Measurements from ENCODE around the gene SH2B3.
"Not testable (repeated sequence)": the region's sequence is repeated elsewhere in the genome, so short reads cannot be mapped to it uniquely, and the experiment has no call there.

SH2B3 gene

DNA sequence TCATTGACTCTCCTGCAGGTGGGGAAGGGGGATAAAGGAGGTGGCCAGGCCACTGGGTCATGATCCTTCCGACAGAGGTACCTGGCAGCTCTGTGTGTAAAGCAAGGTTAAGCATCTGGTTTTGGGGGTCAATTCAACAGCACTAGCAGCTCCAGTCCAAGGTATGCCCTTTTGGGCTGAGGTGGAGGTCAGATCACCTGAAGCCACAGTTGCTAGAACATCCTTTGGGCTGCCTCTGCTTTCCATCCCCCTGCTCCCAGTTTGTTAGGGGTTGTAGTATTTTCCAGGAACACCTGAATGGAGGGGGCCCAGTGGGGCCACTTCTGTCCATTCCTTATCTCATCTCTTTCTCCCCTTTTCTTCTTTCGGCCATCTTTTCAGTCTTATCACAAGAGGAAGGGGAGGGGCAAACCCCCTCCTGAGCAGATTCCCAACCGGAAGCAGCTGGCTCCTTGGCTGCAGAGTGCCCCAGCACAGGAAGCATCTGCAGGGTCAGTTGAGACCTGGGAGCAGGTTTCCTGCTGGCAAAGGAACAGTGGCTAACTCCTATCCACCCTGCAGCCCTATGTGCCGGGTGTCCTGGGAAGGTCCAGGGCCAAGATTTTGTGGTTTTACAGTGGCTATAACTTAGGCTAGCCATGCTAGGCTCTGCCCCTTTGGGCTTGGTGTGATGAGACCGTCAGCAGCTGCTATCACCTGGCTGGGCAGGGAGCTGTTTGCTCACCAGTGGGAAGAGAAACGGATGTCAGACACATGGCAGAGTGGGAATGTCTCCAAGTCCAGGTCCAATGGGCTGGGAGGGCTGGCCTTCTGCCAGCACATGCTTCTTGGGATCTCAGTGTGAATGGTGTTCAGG lies 40.2 kb downstream of the SH2B3 start:
- DNase-seq: peak; percentile 86

DNA sequence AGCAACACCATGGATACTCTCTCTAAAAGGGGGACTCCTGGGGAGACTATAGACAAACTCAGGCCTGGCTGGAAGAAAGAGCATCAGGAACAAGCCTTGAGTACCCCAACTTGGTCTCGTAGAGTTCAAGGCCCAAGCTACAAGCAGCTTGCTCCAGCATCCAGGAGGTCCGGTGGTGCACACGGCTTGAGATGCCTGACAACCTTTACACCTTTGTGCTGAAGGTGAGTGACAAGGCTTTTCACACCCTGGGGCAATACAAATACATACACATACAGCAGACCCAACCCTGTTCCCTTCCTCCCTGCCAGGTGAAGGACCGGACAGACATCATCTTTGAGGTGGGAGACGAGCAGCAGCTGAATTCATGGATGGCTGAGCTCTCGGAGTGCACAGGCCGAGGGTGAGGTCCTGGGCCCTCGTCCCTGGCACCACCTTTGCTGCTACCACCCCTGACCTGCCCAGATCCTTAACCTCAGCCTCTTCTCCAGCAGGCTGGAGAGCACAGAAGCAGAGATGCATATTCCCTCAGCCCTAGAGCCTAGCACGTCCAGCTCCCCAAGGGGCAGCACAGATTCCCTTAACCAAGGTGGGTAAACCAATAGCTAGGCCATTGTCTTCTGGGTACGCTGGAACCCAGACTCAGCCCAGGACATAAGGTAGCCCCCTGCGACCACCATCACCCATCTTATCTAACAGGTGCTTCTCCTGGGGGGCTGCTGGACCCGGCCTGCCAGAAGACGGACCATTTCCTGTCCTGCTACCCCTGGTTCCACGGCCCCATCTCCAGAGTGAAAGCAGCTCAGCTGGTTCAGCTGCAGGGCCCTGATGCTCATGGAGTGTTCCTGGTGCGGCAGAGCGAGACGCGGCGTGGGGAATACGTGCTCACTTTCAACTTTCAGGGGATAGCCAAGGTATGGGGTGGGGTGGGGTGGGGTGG lies 41.2 kb downstream of the SH2B3 start:
- peak; percentile 61 for DNase-seq

DNA sequence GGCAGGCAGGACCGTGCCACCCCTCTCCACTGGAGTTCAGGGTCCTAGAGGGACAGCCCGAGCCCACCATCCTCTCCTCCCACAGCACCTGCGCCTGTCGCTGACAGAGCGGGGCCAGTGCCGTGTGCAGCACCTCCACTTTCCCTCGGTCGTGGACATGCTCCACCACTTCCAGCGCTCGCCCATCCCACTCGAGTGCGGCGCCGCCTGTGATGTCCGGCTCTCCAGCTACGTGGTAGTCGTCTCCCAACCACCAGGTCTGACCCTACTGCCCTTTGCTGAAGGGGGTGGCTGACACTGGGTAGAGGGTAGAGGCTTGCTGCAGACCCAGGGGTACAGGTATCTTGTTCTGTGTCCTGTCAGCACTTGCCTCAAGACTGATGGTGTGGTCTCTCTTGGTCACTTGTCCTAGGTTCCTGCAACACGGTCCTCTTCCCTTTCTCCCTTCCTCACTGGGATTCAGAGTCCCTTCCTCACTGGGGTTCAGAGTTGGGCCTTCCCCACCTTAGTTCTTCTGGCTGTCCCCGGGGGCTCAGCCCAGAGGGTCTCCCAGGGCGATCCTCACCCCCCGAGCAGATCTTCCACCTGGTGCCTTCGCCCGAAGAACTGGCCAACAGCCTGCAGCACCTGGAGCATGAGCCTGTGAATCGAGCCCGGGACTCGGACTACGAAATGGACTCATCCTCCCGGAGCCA lies 42.0 kb downstream of the SH2B3 start:
- no peak for DNase-seq

DNA sequence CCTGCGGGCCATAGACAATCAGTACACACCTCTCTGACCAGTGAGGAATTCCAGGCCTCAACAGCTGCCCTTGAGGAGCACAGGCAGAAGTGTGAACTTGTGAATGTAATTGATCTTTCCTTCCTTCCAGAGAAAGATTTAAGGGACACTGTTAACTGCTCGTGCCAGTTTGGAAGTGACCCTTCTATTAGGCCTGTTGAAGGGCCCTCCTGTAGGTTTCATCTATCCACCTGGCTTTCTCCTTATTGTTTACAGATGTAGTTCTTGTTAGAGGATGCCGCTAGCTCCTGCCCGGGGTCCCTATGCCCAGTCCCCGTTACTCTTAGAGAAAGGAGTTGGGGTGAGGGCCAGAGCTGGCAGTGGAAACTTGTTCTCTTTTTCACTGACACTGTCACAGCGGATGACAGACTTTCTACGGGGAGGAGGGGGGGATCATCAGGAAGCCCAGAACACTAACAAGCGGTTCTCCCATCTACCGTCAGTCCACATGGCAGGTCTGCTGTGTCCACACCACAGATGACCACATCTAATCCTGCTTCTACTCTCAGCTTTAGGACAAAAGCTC lies 42.6 kb downstream of the SH2B3 start:
- no peak for DNase-seq

DNA sequence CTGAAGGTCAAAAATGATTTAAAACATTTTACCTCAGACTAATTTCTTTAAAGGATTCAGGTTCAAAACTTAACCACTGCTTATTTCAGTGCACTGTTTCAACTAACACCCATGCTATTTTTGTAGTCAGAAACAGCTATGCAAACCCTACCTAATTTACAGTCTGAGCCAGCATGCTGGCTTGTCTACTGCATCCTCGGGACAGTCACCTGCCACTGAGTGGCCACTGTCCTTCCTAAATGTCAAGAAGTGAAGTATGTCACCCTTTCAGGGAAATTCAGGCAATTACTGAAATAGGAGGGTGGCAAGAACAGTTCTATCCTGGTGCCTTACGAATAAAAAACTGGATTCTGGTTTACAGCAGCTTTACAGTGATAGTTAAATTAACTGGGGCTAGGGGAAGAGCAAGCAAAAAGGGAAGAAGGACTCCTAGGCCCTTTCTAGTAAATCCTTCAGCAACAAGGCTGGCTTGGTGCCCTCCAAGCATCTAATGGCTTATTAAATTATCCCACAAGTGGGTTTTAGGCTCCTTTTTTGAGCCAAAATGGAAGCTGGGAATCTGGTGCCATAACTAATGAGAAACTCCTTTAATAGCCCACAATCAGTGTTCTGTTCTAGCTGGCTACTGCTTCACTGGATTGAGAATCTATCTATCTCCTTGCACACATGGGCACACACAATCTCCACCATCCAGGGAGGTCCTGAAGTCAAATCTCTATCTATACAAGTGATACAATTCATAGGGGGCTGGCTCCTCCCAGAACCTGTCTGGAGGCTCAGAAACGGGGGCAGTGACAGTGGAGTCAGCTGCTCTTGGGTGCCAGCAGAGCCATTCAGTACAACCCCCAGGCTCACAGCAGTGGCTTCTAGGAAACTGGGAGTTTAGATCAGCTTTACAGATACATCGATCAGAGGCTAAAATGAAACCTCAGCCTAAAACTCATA lies 43.4 kb downstream of the SH2B3 start:
- DNase-seq: no peak

DNA sequence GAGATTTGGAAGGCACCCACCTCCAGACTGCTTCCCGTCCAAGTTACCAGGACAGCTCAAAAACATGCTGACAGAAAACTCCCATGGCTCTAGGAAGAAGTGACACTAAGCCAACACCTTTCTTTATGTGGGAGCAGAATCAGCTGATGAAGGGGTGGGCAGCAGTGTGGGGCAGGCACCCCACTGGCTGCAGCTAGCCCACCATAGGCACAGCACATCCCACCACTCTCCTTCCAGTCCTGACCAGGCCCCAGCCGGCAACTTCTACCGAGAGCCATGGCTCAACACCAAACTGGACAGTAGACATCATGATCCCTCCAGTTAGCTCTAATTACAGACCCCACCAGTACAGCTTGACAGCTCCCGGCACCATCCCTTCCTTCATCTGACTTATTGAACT lies 45.0 kb downstream of the SH2B3 start:
- DNase-seq: no peak

DNA sequence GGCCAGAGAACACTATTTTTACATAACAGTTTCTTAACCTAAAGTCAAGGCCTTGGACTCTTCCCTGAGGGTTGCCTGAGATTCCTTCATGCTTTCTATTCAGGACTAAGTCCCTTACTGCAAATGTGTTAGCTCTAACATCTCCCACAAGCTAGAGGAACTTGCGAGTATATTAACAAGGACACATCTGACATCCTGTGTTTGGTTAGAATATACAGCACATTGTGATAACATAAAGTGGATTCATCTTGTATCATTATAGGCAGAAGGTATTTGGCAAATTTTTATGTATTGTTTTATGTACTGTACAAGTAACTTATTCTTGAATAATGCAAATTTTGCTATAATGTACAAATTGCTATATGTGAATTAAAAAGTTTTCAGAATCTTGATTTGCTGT lies 45.5 kb downstream of the SH2B3 start:
- no peak for DNase-seq

DNA sequence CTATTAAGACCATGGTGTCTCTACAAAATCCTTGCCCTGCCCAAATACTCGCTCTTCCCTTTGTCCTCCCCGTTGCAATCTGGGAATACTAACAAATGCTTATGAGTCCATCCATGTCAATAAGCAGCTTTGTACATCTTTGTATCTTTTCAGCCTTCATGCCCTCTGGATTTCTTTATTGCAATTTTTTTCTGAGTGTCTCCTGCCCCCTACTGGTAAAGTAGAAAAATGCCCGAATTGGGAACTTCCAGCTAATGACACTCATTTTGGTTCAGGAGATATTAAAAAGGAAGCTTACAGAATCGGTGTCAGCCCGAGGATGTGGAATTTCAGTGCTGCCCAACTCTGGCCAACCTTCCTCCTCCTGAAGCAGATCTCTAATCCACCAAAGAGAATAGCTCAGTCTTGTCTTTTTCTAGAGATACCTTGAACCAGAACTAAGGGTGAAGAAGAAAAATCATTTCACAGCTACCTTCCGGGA lies 46.0 kb downstream of the SH2B3 start:
- peak; percentile 38 for DNase-seq

DNA sequence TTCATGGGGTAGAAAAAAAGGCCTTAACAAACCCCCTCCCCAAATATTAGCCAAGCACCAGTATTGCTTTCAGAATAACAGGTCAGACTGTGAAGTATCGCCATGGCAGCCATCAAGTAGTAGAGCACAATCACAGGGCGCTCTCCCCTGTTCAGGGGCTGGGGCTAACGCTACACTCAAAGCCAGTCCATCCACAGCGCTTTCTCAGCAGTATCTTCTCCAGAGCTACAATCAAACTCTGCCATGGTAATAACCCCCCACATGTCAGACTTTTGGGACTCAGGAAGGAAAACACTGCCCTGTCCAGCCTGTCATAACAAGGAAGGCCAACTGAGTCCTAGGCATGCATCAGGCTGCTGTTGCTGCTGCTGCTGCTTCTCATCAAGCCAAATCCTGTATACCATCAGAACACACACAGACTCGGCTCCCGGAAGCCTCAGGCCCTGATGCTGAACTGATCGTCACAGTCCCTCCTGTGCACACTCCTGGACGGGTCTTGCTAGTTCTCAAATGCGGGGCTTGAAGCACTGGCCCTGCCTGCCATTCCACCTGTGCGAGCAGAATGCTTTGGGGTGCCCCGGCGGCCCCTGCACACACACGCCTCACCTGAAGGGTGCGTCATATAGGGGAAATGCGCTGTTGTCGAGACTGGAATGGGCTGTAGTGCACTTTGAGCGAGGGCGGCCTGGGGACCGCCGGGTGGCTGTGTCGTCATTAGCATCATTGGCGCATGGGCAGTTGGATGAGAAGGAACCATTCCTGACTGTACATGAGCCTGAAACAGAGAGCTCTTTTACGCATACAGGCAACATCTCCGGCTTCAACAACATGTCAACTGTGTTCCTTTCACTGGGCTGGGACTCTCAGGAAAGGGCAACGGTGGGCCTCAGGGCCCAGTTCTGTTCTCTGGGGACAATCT lies 47.6 kb downstream of the SH2B3 start:
- no peak for DNase-seq

DNA sequence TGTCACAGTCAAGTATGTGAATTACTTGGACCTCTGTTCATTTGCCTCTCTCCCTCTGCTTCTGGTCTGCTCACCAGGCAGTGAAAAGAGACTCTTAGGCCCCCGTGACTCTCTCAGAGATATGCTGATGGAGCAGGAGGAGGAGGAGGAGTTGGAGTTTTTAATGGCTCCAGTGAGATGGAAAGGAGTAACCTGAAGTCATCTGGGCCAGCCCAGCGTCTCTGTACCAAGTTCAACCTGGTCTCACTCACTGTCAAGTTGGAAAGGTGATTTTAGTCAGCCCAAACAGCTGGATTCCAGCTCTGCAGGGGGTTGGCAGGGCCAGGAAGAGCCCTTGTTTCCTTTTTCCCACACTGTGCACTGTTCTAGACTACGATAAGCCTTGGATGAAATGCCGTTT lies 48.6 kb downstream of the SH2B3 start:
- no peak for DNase-seq

DNA sequence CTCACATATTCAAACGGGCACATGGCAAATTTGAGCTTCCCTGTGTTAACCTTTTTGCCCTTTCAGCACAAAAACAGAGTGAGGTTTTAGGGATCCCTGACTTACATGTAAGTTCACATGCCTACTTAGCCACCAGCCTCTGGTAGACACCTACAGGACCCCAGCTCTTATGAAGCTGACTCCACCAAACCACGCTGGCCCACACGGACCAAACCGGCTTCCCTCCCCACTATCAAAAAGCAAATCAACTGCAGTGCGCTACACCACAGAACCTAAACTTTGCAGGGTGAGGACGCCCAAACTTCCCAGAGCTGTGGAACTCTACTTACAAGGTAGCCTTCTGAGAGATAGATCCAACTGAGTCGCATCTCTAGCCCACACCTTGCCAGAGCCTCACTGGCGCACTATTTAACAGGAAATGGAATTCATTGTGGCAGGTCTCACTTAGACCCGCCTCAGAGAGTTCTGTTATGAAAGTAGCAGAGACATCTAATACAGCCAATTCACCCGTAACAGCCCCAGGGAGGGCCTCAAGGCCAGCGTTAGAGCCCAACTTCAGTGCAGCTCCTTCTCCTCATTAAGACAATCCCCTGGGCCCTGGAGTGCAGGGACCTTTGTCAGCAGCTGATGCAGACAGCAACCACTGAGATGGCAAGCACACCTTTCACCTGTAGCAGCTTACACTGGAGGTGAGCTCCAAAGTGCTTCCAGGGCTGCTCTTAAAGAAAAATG lies 49.2 kb downstream of the SH2B3 start:
- no peak for DNase-seq

DNA sequence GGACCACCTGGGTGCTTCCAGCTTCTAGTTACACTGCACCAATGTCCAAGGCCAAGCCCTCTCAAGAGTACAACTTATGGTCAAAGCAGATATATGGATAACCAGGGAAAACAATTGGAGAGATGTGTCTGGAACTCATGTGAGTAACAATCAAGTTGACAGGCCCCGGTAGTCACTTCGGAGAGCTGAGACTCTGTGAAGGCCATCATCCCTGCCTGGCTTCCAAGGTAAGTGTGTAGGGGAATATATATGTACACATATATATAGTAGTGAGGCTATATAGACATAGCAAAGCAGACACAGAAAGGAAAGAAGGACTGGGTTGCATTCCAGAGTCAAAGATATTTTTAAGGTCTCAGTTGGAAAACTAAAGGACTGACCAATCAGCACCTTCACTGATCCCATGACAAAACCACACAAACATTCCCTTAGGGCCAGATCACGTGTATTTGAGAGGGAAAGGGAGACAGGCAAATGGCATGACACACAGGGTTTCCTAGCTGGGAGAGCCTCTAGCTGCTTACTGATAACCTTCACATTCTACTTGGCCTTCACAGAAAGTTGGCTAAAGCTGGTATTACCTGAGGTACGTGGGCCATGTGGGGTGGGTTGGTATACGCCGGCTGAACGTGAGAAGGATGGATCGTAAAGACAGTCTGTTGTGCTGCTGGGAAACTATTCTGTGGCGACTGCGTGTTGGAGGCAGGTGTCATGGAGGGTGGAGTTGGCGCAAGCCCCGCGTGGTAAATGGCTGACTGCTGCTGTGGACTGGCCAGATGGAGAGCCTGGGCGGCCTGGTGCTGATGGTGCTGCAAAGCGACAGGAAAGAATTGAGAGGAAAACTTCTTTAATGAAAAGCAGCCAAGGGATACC lies 50.0 kb downstream of the SH2B3 start:
- no peak for DNase-seq

DNA sequence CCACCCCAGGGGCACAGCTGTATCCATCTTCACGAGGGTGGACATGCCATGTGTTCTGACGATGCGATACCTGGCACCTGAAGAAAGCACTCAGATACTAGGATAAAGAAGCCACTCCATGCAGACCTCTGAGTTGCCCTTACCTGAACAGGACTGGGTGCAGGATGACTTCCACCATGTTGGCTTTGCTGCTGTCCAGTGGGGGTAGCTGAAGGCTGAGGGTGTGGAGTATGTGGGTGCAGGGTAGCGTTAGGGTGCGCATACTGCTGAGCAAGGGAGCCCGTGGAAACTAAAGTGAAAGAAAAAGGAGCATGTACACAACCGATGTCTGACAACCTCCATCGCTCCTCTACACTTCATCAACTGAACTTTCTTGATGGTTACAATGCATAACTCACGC lies 51.3 kb downstream of the SH2B3 start:
- DNase-seq: no peak

DNA sequence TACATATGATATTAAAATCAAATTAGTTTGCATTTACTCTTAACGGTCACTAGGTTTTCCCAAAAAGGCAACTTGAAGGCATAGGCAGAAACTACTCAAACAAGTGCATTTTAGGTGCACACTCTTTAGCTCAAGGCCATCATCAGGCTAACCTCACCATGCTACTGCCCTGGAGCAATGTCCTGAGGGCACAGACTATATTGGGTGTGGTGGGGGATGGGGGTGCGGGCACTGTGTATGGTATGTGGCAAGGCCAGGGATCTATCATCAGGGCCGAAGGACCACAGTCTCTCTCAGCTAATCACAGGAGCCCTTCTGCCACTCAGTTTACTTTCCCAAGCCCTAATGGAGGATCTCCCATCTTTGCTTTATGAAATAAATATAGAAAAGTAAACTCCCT lies 51.9 kb downstream of the SH2B3 start:
- DNase-seq: no peak

DNA sequence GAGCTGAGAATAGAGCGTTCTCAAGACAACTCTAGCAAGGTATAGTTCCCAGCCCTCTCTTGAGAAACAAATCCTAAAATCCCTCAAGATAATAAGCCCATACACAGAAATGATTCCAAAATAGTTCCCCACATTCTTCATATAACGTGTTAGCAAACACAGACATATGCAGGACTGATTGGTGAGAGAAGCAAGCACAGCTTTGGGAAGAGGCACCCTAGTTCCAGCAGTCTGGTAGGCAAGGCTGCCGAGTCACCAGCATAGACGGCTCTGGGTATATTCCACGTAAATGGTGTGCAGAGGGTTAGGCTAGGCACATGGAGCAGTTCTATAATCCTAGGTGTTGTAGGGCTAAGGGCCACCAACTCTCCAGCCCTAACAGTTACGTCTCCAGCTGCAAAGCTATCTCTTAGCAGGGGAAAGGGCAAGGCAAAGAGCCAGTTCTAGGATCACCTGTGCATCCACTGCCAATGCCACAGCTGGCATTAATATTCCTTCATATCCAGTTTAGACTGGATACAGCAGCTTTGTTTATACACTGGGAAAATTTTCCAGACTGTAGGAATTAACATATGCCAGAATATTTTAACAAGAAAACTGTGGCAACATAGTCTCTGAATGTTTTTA lies 52.9 kb downstream of the SH2B3 start:
- no peak for DNase-seq

DNA sequence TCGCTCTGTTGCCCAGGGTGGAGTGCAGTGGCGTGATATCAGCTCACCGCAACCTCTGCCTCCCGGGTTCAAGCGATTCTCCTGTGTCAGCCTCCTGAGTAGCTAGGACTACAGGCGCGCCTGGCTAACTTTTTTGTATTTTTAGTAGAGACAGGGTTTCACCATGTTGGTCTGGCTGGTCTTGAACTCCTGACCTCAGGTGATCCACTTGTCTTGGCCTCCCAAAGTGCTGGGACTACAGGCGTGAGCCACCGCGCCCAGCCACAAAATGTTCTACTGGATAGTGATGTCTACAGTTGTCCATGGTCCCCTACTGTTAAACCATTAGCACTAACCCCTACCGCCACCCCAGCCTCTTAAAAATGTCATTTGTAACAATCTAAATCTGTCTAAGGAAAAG lies 54.4 kb downstream of the SH2B3 start:
- not testable (repeated sequence) for DNase-seq

DNA sequence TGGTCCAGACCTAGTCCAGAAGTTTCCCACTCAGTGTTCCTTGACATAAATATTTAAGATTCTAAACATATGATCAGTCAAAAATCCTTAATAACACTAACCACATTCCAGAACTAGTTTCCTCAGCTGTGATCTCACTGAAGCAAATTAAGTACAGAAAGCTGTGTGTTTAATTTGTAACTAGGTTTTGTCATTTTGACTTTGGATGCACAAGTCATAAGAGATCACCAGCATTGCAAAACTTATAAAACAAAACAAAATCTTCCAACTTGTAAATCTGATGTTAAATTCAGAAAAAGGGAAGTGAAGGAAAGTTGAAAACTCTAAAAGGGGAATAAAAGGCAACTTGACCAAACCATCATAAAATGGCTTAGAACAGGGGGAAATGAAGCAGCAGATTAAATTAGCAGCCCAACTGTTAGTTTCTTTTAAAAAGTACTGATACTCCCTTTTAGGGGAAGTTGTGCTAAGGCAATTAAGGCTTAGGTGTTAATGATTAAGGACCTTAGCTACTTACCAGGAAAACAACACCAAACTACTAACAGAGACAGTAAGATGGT lies 56.6 kb downstream of the SH2B3 start:
- DNase-seq: no peak

Data from NCI-H146 (cell line).